HepG2 (cell line): Measurements from ENCODE around the gene OR1D5. TPM values are rescaled to one million over a fixed set of nuclear protein-coding genes. Genes with fewer than 3 reads are reported as not detected.

Experiments
- HMGA1 ChIP-seq: sonication (generic); formaldehyde crosslinking; conservative IDR thresholded peaks from 2 replicates; pipeline ENCODE4 v1.4.0; 2020; ENCODE audit warnings: missing genetic modification reagents
- MBD4 ChIP-seq: IDR thresholded peaks from 2 replicates; pipeline ENCODE4 v1.6.1; 2012; ENCODE audit warnings: low read length, inconsistent platforms, borderline replicate concordance
- NR2F1 ChIP-seq, 2 experiments: fragments of 450-650 bp in 1 of 2; formaldehyde crosslinking in 1 of 2; IDR thresholded peaks; 2 replicates each; pipeline versions ENCODE4 v1.5.0 to v1.6.1; 2016 to 2020; ENCODE audit warnings: mild to moderate bottlenecking in 1 of 2, missing compliant biosample characterization in 1 of 2, missing genetic modification reagents in 1 of 2, moderate library complexity in 1 of 2
- PAWR ChIP-seq: sonication (generic); formaldehyde crosslinking; IDR thresholded peaks from 2 replicates; pipeline ENCODE4 v1.4.0; 2020; ENCODE audit warnings: missing genetic modification reagents, mild to moderate bottlenecking, borderline replicate concordance
- RERE ChIP-seq: IDR thresholded peaks from 2 replicates; pipeline ENCODE4 v1.6.1; 2016; ENCODE audit warnings: low read depth, missing genetic modification reagents, missing compliant biosample characterization
- STAG1 ChIP-seq: sonication (generic); formaldehyde crosslinking; IDR thresholded peaks from 2 replicates; pipeline ENCODE4 v1.4.0; 2020; ENCODE audit warnings: missing genetic modification reagents
- ZBTB3 ChIP-seq: sonication (generic); formaldehyde crosslinking; IDR thresholded peaks from 2 replicates; pipeline ENCODE4 v1.4.0; 2020; ENCODE audit warnings: low read depth, mild to moderate bottlenecking, moderate library complexity, missing genetic modification reagents, borderline replicate concordance
- ZBTB38 ChIP-seq: sonication (generic); formaldehyde crosslinking; IDR thresholded peaks from 2 replicates; pipeline ENCODE4 v1.5.1; 2020; ENCODE audit warnings: mild to moderate bottlenecking, missing genetic modification reagents
- ZNF230 ChIP-seq: sonication (generic); formaldehyde crosslinking; IDR thresholded peaks from 2 replicates; pipeline ENCODE4 v1.4.0; 2020; ENCODE audit warnings: mild to moderate bottlenecking, missing genetic modification reagents
- ZNF431 ChIP-seq: sonication (generic); formaldehyde crosslinking; IDR thresholded peaks from 2 replicates; pipeline ENCODE4 v1.9.0; 2022; ENCODE audit warnings: missing genetic modification reagents, low read depth, mild to moderate bottlenecking, borderline replicate concordance
- ZNF629 ChIP-seq: sonication (generic); formaldehyde crosslinking; conservative IDR thresholded peaks from 2 replicates; pipeline ENCODE4 v1.5.0; 2020; ENCODE audit warnings: missing genetic modification reagents
- ZSCAN20 ChIP-seq: sonication (generic); formaldehyde crosslinking; IDR thresholded peaks from 2 replicates; pipeline ENCODE4 v1.4.0; 2020; ENCODE audit warnings: missing genetic modification reagents, mild to moderate bottlenecking, borderline replicate concordance
- polyA plus RNA-seq, 8 experiments: library from polyadenylated mRNA; depleted of rRNA in 3 of 8; stranded (reverse) in 7 of 8; unstranded in 1 of 8; fragments of >200 nt; fragmentation: Illumina TruSeq in 4 of 8; extraction: Trizol in 4 of 8; gene quantifications; 2 replicates each; pipeline versions ENCODE4 v1.2.1 to v1.2.3, GENCODE V29; 2011 to 2016; ENCODE audit warnings: low read depth in 4 of 8, missing spikeins in 1 of 8, mixed read lengths in 1 of 8; ENCODE audit not compliant: insufficient read depth in 1 of 8
- total RNA-seq, 5 experiments: library from RNA; depleted of rRNA; stranded (reverse); fragments of >200 nt; fragmentation: Illumina TruSeq; extraction: Trizol; gene quantifications; 2 replicates each; pipeline ENCODE4 v1.2.3, GENCODE V29; 2016; ENCODE audit warnings: low read depth in 1 of 5
- TF ChIP-seq, protein P1 (sequence below): sonication (generic); formaldehyde crosslinking; IDR thresholded peaks from 2 replicates; pipeline ENCODE4 v1.4.0; 2020; ENCODE audit warnings: missing genetic modification reagents, low read depth, mild to moderate bottlenecking, borderline replicate concordance
- TF ChIP-seq, protein P2 (sequence below): sonication (generic); formaldehyde crosslinking; IDR thresholded peaks from 2 replicates; pipeline ENCODE4 v1.5.0; 2020; ENCODE audit warnings: mild to moderate bottlenecking, missing genetic modification reagents, borderline replicate concordance
- TF ChIP-seq, protein P3 (sequence below), 2 experiments: sonication (generic) in 1 of 2; formaldehyde crosslinking in 1 of 2; IDR thresholded peaks; 2 replicates each; pipeline versions ENCODE4 v1.4.0 to v1.6.1; 2016 to 2020; ENCODE audit warnings: borderline replicate concordance in 1 of 2, low read depth in 1 of 2, mild to moderate bottlenecking in 1 of 2, missing genetic modification reagents in 1 of 2

Gene OR1D5
- total and polyA plus RNA-seq, 2 of the 13 experiments (the other 11 are each of a cell fraction or from before 2014, with no cell fraction given) = not detected

DNA sequence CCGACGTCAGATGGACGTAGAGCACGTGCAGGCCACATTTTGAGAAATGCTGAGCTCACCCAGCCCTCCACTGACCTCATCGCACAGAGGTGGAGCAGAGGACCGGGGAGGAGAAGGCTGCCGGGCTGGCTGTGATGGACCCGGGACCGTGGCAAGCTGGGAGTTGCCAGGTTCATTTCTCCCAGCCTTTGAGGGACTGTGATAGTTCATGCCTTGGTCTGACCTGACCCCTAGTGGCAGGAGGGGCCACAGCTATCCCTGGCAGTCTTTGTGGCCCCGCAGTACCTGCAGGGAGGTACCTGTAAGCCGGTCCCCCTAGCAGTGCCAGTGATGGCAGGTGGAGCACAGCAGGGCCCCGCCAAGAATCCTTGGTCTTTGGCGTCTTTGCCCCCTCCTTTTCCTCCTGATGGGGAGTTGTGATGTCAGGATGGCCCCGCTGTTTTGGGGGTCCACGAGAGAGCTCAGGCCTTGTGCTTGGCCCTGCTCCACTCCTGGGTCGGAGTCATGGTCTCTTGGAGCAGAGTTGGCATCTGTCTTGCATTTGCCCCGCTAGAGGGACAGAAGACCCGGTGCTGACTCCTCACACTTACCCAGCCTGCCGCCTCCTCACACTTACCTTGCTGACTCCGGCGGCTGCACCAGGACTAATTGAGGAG is 50.4 kb downstream of the OR1D5 start (continued):
- TF ChIP-seq PAWR = no peak
- TF ChIP-seq ZNF431 (CRISPR knock-in tag) = no peak
- no peak for TF ChIP-seq ZBTB3 (CRISPR knock-in tag)
- TF ChIP-seq STAG1 (CRISPR knock-in tag) = peak; percentile 95
- TF ChIP-seq MBD4 = no peak
- TF ChIP-seq, protein P1, sequence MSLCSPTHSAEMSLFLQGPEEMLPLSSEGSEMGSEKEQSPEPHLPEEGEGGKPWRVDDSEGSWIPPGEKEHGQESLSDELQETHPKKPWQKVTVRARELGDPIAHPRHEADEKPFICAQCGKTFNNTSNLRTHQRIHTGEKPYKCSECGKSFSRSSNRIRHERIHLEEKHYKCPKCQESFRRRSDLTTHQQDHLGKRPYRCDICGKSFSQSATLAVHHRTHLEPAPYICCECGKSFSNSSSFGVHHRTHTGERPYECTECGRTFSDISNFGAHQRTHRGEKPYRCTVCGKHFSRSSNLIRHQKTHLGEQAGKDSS (CRISPR knock-in tag) = no peak
- no peak for TF ChIP-seq ZSCAN20 (CRISPR knock-in tag)
- no peak for TF ChIP-seq RERE (CRISPR knock-in tag)
- no peak for TF ChIP-seq ZNF230 (CRISPR knock-in tag)
- TF ChIP-seq HMGA1 (CRISPR knock-in tag) = no peak
- TF ChIP-seq, protein P2, sequence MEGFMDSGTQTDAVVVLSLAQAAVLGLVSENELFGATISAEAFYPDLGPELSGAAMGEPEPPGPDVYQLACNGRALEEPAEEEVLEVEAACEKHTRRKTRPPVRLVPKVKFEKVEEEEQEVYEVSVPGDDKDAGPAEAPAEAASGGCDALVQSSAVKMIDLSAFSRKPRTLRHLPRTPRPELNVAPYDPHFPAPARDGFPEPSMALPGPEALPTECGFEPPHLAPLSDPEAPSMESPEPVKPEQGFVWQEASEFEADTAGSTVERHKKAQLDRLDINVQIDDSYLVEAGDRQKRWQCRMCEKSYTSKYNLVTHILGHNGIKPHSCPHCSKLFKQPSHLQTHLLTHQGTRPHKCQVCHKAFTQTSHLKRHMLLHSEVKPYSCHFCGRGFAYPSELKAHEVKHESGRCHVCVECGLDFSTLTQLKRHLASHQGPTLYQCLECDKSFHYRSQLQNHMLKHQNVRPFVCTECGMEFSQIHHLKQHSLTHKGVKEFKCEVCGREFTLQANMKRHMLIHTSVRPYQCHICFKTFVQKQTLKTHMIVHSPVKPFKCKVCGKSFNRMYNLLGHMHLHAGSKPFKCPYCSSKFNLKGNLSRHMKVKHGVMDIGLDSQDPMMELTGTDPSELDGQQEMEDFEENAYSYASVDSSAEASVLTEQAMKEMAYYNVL (CRISPR knock-in tag) = no peak
- TF ChIP-seq NR2F1 (CRISPR knock-in tag; IDR thresholded peaks at IDR 0.05) = no peak
- no peak for TF ChIP-seq ZNF629 (CRISPR knock-in tag)
- TF ChIP-seq, protein P3, sequence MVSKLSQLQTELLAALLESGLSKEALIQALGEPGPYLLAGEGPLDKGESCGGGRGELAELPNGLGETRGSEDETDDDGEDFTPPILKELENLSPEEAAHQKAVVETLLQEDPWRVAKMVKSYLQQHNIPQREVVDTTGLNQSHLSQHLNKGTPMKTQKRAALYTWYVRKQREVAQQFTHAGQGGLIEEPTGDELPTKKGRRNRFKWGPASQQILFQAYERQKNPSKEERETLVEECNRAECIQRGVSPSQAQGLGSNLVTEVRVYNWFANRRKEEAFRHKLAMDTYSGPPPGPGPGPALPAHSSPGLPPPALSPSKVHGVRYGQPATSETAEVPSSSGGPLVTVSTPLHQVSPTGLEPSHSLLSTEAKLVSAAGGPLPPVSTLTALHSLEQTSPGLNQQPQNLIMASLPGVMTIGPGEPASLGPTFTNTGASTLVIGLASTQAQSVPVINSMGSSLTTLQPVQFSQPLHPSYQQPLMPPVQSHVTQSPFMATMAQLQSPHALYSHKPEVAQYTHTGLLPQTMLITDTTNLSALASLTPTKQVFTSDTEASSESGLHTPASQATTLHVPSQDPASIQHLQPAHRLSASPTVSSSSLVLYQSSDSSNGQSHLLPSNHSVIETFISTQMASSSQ (IDR thresholded peaks at IDR 0.05; ENCODE audit: low read depth) = no peak
- TF ChIP-seq, protein P3 (CRISPR knock-in tag; IDR thresholded peaks at IDR 0.05; ENCODE audit: borderline replicate concordance) = no peak
- TF ChIP-seq ZBTB38 (CRISPR knock-in tag) = 0 out of 2 replicates have a peak, but pooled peaks have one; percentile 27
